Cardiac fibroblast (primary cell): Measurements from ENCODE around the gene FOXO6.

Experiments
- DNase-seq, 2 donors: peaks; one replicate each; pipeline versions ENCODE4 v3.0.0 to v3.0.0-alpha.2; 2010; ENCODE audit warnings: low read depth in 2 of 2
- H3K4me3 ChIP-seq, 2 donors: replicated peaks in 1 of 2; 1 replicate in 1 of 2; 2 replicates in 1 of 2; pipeline ENCODE4 v1.5.1; 2011; ENCODE audit warnings: low read depth in 2 of 2, low read length in 2 of 2, mild to moderate bottlenecking in 2 of 2, moderate library complexity in 1 of 2
- CTCF ChIP-seq: IDR thresholded peaks from one replicate; pipeline ENCODE4 v1.5.1; 2011; ENCODE audit warnings: low read depth, mild to moderate bottlenecking, low read length, inconsistent platforms

The FOXO6 gene

GRCh38 chr1:41411229-41411628 lies 50.0 kb downstream of the FOXO6 start:
- no peak for DNase-seq
- H3K4me3 ChIP-seq = no peak overlapping the region
- TF ChIP-seq CTCF = no peak

- no peak for TF ChIP-seq CTCF
- no peak for DNase-seq
- H3K4me3 ChIP-seq = no peak overlapping the region
These were observed 51.5 kb downstream of the FOXO6 start for GRCh38 chr1:41412748-41413147.

- DNase-seq = no peak
- no peak for TF ChIP-seq CTCF
- no peak overlapping the region for H3K4me3 ChIP-seq
These were observed 52.6 kb downstream of the FOXO6 start for GRCh38 chr1:41413748-41414281.

- H3K4me3 ChIP-seq = no peak overlapping the region
- DNase-seq = no peak
- no peak for TF ChIP-seq CTCF
These were observed 53.1 kb downstream of the FOXO6 start for GRCh38 chr1:41414296-41414695.

- no peak for TF ChIP-seq CTCF
- H3K4me3 ChIP-seq = no peak overlapping the region
- DNase-seq = no peak
These were observed 53.6 kb downstream of the FOXO6 start for GRCh38 chr1:41414716-41415306.

GRCh38 chr1:41416081-41416480 lies 54.8 kb downstream of the FOXO6 start:
- no peak for TF ChIP-seq CTCF

More at GRCh38 chr1:41416081-41416480, 54.8 kb downstream of the FOXO6 start:
- no peak for DNase-seq
- H3K4me3 ChIP-seq = no peak overlapping the region
